ENCODE results near the gene HLA-DQA1.
A peak's percentile ranks its signal among the peaks of the same experiment; 100 is the strongest.

HLA-DQA1 gene

DNA sequence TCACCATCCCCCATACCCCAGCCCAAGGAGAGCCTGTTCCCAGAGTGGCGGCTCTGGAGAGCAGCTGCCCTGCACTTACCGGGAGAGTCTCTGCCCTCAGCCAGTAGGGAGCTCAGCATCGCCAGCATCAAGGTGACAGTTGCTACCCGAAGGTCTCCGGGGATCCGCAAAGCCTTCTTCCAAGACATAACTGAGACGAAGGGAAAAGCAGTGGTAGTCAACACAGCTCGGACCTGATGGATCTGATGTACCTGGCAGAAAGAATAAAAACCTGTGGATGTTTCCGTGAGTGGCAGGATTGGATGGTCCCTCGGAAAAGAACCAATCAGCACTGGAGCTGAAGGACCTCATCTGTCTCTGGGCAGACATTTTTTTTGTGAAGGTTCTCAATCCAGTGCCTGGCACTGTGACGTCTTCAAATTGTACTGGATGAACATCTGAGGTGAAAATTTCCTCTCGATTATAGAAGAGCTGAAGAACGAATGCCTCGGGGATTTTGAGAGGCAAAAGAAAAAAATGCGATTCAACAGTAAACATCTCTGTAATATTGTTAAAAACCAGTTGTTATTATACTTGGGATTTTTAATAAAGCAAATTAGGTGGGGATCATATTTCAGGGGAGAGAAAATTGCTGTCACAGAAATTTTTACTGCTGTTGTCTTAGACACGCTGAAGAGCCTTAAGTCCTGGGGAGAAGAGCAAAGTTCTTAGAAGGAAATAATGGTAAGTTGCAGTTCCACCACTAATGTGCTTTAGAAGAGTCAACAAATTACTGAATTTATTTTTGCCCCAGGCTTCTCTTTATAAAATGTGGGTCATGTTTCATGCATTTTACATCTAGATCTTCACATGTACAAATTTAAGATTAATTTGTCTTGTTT lies 29.5 kb downstream of the HLA-DQA1 start, which contains the start of gene HLA-DQB1:
Gene HLA-DQB1, minus strand, starts transcription at position 238 of the 881 bp plus-strand sequence. Its CDS starts 50 bp downstream, at position 188.
- Histone ChIP-seq H3K9me2 (replicated peaks; ENCODE audit: low read depth, low read length) (no peaks in the 10 kb centered on the region), H3K4me3 (ENCODE audit: low read length, poor library complexity, severe bottlenecking) (peak within 1 kb of the TSS; percentile 75), H3K9me3 (ENCODE audit: insufficient read depth, low read depth, low read length) (no peaks in the 10 kb centered on the region), H3K79me2 (ENCODE audit: insufficient read depth, low read length) (no peaks in the 10 kb centered on the region), H3K27me3 (ENCODE audit: insufficient read depth, low read length, poor library complexity, severe bottlenecking) (no peaks in the 10 kb centered on the region), H4K20me1 (ENCODE audit: insufficient read depth, low read length, poor library complexity, severe bottlenecking) (no peaks in the 10 kb centered on the region), H2AFZ (ENCODE audit: low read length) (peak within 1 kb of the TSS; percentile 94), H3K4me1 (ENCODE audit: insufficient read depth, low read length, poor library complexity, severe bottlenecking) (peaks cover 12% of the 10 kb centered on the region), H3K9ac (ENCODE audit: low read depth, low read length, poor library complexity, severe bottlenecking) (no peak within 1 kb of the TSS), H3K4me2 (ENCODE audit: low read depth, low read length, poor library complexity, severe bottlenecking) (peak within 1 kb of the TSS; percentile 74), H3K36me3 (ENCODE audit: insufficient read depth, low read length) (no peaks in the 10 kb centered on the region), H3F3A (ENCODE audit: low read depth) (no peaks in the 10 kb centered on the region; the same call in 1 of the 2 replicates)
- no peak for TF ChIP-seq EZH2phosphoT487 (IDR thresholded peaks at IDR 0.05; ENCODE audit: borderline replicate concordance)
- TF ChIP-seq, protein P1, sequence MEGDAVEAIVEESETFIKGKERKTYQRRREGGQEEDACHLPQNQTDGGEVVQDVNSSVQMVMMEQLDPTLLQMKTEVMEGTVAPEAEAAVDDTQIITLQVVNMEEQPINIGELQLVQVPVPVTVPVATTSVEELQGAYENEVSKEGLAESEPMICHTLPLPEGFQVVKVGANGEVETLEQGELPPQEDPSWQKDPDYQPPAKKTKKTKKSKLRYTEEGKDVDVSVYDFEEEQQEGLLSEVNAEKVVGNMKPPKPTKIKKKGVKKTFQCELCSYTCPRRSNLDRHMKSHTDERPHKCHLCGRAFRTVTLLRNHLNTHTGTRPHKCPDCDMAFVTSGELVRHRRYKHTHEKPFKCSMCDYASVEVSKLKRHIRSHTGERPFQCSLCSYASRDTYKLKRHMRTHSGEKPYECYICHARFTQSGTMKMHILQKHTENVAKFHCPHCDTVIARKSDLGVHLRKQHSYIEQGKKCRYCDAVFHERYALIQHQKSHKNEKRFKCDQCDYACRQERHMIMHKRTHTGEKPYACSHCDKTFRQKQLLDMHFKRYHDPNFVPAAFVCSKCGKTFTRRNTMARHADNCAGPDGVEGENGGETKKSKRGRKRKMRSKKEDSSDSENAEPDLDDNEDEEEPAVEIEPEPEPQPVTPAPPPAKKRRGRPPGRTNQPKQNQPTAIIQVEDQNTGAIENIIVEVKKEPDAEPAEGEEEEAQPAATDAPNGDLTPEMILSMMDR (conservative IDR thresholded peaks at IDR 0.05; ENCODE audit: low read length): no peak

DNA sequence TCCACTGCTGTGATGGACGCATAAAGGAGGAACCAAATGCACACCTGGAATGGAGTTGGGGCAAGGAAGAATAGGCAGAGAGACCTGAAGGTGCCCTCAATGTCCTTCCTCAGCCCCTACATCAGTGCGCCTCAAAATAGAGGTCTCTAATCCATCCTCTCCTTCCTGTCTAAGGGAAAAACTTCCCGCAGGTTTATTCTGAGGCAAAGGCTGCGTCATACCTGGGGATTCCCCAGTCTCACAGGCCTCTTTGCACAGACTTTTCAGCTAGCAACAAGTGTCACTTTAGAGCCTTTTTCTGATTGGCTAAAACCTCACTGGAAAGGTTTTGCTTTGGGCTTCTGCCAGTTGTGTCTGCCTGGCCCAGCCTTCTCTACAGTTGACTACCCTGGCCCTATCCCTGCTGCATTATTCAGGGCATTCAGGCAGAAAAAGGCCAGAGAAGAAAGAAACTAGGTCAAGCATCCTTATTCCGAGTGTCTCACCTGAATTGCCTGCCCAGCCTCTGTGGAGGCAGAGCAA lies 31.1 kb downstream of the HLA-DQA1 start:
- no peaks in the 10 kb centered on the region; the same call in 1 of the 2 replicates for H3F3A ChIP-seq (ENCODE audit: low read depth)
- H3K4me3 ChIP-seq (ENCODE audit: low read length, poor library complexity, severe bottlenecking): no peak overlapping the region
- no peak overlapping the region for H2AFZ ChIP-seq (ENCODE audit: low read length)
- H3K4me1 ChIP-seq (ENCODE audit: insufficient read depth, low read length, poor library complexity, severe bottlenecking): peaks cover 12% of the 10 kb centered on the region
- no peak overlapping the region for H3K9ac ChIP-seq (ENCODE audit: low read depth, low read length, poor library complexity, severe bottlenecking)
- no peaks in the 10 kb centered on the region for H3K27me3 ChIP-seq (ENCODE audit: insufficient read depth, low read length, poor library complexity, severe bottlenecking)
- H4K20me1 ChIP-seq (ENCODE audit: insufficient read depth, low read length, poor library complexity, severe bottlenecking): no peaks in the 10 kb centered on the region
- TF ChIP-seq, protein P1 (conservative IDR thresholded peaks at IDR 0.05; ENCODE audit: low read length): no peak
- TF ChIP-seq EZH2phosphoT487 (IDR thresholded peaks at IDR 0.05; ENCODE audit: borderline replicate concordance): no peak
- no peaks in the 10 kb centered on the region for H3K9me3 ChIP-seq (ENCODE audit: insufficient read depth, low read depth, low read length)
- H3K4me2 ChIP-seq (ENCODE audit: low read depth, low read length, poor library complexity, severe bottlenecking): no peak overlapping the region
- no peaks in the 10 kb centered on the region for H3K79me2 ChIP-seq (ENCODE audit: insufficient read depth, low read length)
- no peaks in the 10 kb centered on the region for H3K36me3 ChIP-seq (ENCODE audit: insufficient read depth, low read length)
- no peaks in the 10 kb centered on the region for H3K9me2 ChIP-seq (replicated peaks; ENCODE audit: low read depth, low read length)

GRCh38 chr6:32669240-32669639 lies 32.0 kb downstream of the HLA-DQA1 start:
- Histone ChIP-seq H4K20me1 (ENCODE audit: insufficient read depth, low read length, poor library complexity, severe bottlenecking) (no peaks in the 10 kb centered on the region), H3K4me2 (ENCODE audit: low read depth, low read length, poor library complexity, severe bottlenecking) (no peak overlapping the region), H3F3A (ENCODE audit: low read depth) (no peaks in the 10 kb centered on the region; the same call in 1 of the 2 replicates), H3K9me2 (replicated peaks; ENCODE audit: low read depth, low read length) (no peaks in the 10 kb centered on the region), H3K9me3 (ENCODE audit: insufficient read depth, low read depth, low read length) (no peaks in the 10 kb centered on the region), H3K36me3 (ENCODE audit: insufficient read depth, low read length) (no peaks in the 10 kb centered on the region), H3K79me2 (ENCODE audit: insufficient read depth, low read length) (no peaks in the 10 kb centered on the region), H2AFZ (ENCODE audit: low read length) (no peak overlapping the region), H3K4me1 (ENCODE audit: insufficient read depth, low read length, poor library complexity, severe bottlenecking) (peaks cover 7% of the 10 kb centered on the region), H3K9ac (ENCODE audit: low read depth, low read length, poor library complexity, severe bottlenecking) (no peak overlapping the region), H3K27me3 (ENCODE audit: insufficient read depth, low read length, poor library complexity, severe bottlenecking) (no peaks in the 10 kb centered on the region), H3K4me3 (ENCODE audit: low read length, poor library complexity, severe bottlenecking) (no peak overlapping the region)
- TF ChIP-seq, protein P1 (conservative IDR thresholded peaks at IDR 0.05; ENCODE audit: low read length): no peak
- no peak for TF ChIP-seq EZH2phosphoT487 (IDR thresholded peaks at IDR 0.05; ENCODE audit: borderline replicate concordance)
